ENCODE results near the gene SRPK2.
A peak's percentile ranks its signal among the peaks of the same experiment; 100 is the strongest.
"Not testable (repeated sequence)": the region's sequence is repeated elsewhere in the genome, so short reads cannot be mapped to it uniquely, and the experiment has no call there.

The SRPK2 gene

GRCh38 chr7:105296491-105296890, 92.2 kb downstream of the SRPK2 start:
- Histone ChIP-seq H3K4me3 (ENCODE audit: low read length, poor library complexity, severe bottlenecking) (no peak overlapping the region), H3K9me2 (replicated peaks; ENCODE audit: low read depth, low read length) (no peaks in the 10 kb centered on the region), H3K36me3 (ENCODE audit: insufficient read depth, low read length) (no peaks in the 10 kb centered on the region), H3K9me3 (ENCODE audit: insufficient read depth, low read depth, low read length) (no peaks in the 10 kb centered on the region), H3K9ac (ENCODE audit: low read depth, low read length, poor library complexity, severe bottlenecking) (no peak overlapping the region), H3K79me2 (ENCODE audit: insufficient read depth, low read length) (peaks cover 74% of the 10 kb centered on the region), H3F3A (ENCODE audit: low read depth) (peaks cover 14% of the 10 kb centered on the region), H2AFZ (ENCODE audit: low read length) (no peak overlapping the region), H3K4me1 (ENCODE audit: insufficient read depth, low read length, poor library complexity, severe bottlenecking) (peaks cover 45% of the 10 kb centered on the region), H3K27me3 (ENCODE audit: insufficient read depth, low read length, poor library complexity, severe bottlenecking) (no peaks in the 10 kb centered on the region), H4K20me1 (ENCODE audit: insufficient read depth, low read length, poor library complexity, severe bottlenecking) (no peaks in the 10 kb centered on the region), H3K4me2 (ENCODE audit: low read depth, low read length, poor library complexity, severe bottlenecking) (no peak overlapping the region)
- TF ChIP-seq EZH2phosphoT487 (IDR thresholded peaks at IDR 0.05; ENCODE audit: borderline replicate concordance), result no peak
- TF ChIP-seq CTCF (conservative IDR thresholded peaks at IDR 0.05; ENCODE audit: low read length), result no peak

GRCh38 chr7:105295596-105296352, 92.9 kb downstream of the SRPK2 start:
- H3K4me3 ChIP-seq (ENCODE audit: low read length, poor library complexity, severe bottlenecking), result no peak overlapping the region
- peaks cover 14% of the 10 kb centered on the region for H3F3A ChIP-seq (ENCODE audit: low read depth)
- H3K79me2 ChIP-seq (ENCODE audit: insufficient read depth, low read length), result peaks cover 70% of the 10 kb centered on the region
- H3K9me2 ChIP-seq (replicated peaks; ENCODE audit: low read depth, low read length), result no peaks in the 10 kb centered on the region
- no peaks in the 10 kb centered on the region for H3K36me3 ChIP-seq (ENCODE audit: insufficient read depth, low read length)
- H3K27me3 ChIP-seq (ENCODE audit: insufficient read depth, low read length, poor library complexity, severe bottlenecking), result no peaks in the 10 kb centered on the region
- H3K4me1 ChIP-seq (ENCODE audit: insufficient read depth, low read length, poor library complexity, severe bottlenecking), result peaks cover 40% of the 10 kb centered on the region
- H2AFZ ChIP-seq (ENCODE audit: low read length), result no peak overlapping the region
- no peaks in the 10 kb centered on the region for H4K20me1 ChIP-seq (ENCODE audit: insufficient read depth, low read length, poor library complexity, severe bottlenecking)
- TF ChIP-seq EZH2phosphoT487 (IDR thresholded peaks at IDR 0.05; ENCODE audit: borderline replicate concordance) (no peak), CTCF (conservative IDR thresholded peaks at IDR 0.05; ENCODE audit: low read length) (no peak)
- no peaks in the 10 kb centered on the region for H3K9me3 ChIP-seq (ENCODE audit: insufficient read depth, low read depth, low read length)
- H3K4me2 ChIP-seq (ENCODE audit: low read depth, low read length, poor library complexity, severe bottlenecking), result peak overlapping the region; percentile 4
- H3K9ac ChIP-seq (ENCODE audit: low read depth, low read length, poor library complexity, severe bottlenecking), result no peak overlapping the region

GRCh38 chr7:105294482-105294881, 94.2 kb downstream of the SRPK2 start:
- not testable (repeated sequence) for H3F3A ChIP-seq (ENCODE audit: low read depth); H3K4me3 ChIP-seq (ENCODE audit: low read length, poor library complexity, severe bottlenecking); H3K9me2 ChIP-seq (replicated peaks; ENCODE audit: low read depth, low read length); H3K9me3 ChIP-seq (ENCODE audit: insufficient read depth, low read depth, low read length); H2AFZ ChIP-seq (ENCODE audit: low read length); H3K36me3 ChIP-seq (ENCODE audit: insufficient read depth, low read length); H3K4me2 ChIP-seq (ENCODE audit: low read depth, low read length, poor library complexity, severe bottlenecking); H3K9ac ChIP-seq (ENCODE audit: low read depth, low read length, poor library complexity, severe bottlenecking); H4K20me1 ChIP-seq (ENCODE audit: insufficient read depth, low read length, poor library complexity, severe bottlenecking); H3K27me3 ChIP-seq (ENCODE audit: insufficient read depth, low read length, poor library complexity, severe bottlenecking)
- H3K4me1 ChIP-seq (ENCODE audit: insufficient read depth, low read length, poor library complexity, severe bottlenecking), result peaks cover 41% of the 10 kb centered on the region
- H3K79me2 ChIP-seq (ENCODE audit: insufficient read depth, low read length), result peaks cover 77% of the 10 kb centered on the region

GRCh38 chr7:105289704-105290103, 99.0 kb downstream of the SRPK2 start:
- TF ChIP-seq CTCF (conservative IDR thresholded peaks at IDR 0.05; ENCODE audit: low read length) (no peak), EZH2phosphoT487 (IDR thresholded peaks at IDR 0.05; ENCODE audit: borderline replicate concordance) (no peak)
- peaks cover 79% of the 10 kb centered on the region for H3K79me2 ChIP-seq (ENCODE audit: insufficient read depth, low read length)

More at GRCh38 chr7:105289704-105290103, 99.0 kb downstream of the SRPK2 start:
- H3K27me3 ChIP-seq (ENCODE audit: insufficient read depth, low read length, poor library complexity, severe bottlenecking), result no peaks in the 10 kb centered on the region
- peaks cover 8% of the 10 kb centered on the region for H4K20me1 ChIP-seq (ENCODE audit: insufficient read depth, low read length, poor library complexity, severe bottlenecking)
- H3F3A ChIP-seq (ENCODE audit: low read depth), result no peaks in the 10 kb centered on the region
- no peak overlapping the region for H2AFZ ChIP-seq (ENCODE audit: low read length)
- H3K4me3 ChIP-seq (ENCODE audit: low read length, poor library complexity, severe bottlenecking), result no peak overlapping the region
- H3K4me2 ChIP-seq (ENCODE audit: low read depth, low read length, poor library complexity, severe bottlenecking), result no peak overlapping the region
- H3K9ac ChIP-seq (ENCODE audit: low read depth, low read length, poor library complexity, severe bottlenecking), result no peak overlapping the region
- no peaks in the 10 kb centered on the region for H3K9me2 ChIP-seq (replicated peaks; ENCODE audit: low read depth, low read length)
- no peaks in the 10 kb centered on the region for H3K36me3 ChIP-seq (ENCODE audit: insufficient read depth, low read length)
- peaks cover 3% of the 10 kb centered on the region for H3K4me1 ChIP-seq (ENCODE audit: insufficient read depth, low read length, poor library complexity, severe bottlenecking)
- H3K9me3 ChIP-seq (ENCODE audit: insufficient read depth, low read depth, low read length), result no peaks in the 10 kb centered on the region

Measured in Loucy (cell line).